HFFc6 (cell line): ENCODE results near the gene TMEM176B. TPM values are rescaled to one million over a fixed set of nuclear protein-coding genes. Genes with fewer than 3 reads are reported as not detected.

Experiments used
- DNase-seq: peaks from one replicate; pipeline ENCODE4 v3.0.0-alpha.2; 2018
- H3K27ac Mint-ChIP-seq: 2 replicates; pipeline ENCODE4 v1.8.0; 2020; ENCODE audit warnings: mild to moderate bottlenecking, mixed read lengths
- H3K27me3 Mint-ChIP-seq: 2 replicates; pipeline ENCODE4 v1.8.0; 2021; ENCODE audit warnings: mild to moderate bottlenecking, moderate library complexity, mixed read lengths; ENCODE audit not compliant: insufficient read depth
- H3K36me3 Mint-ChIP-seq: 2 replicates; pipeline ENCODE4 v1.8.0; 2021; ENCODE audit warnings: low read depth, mixed read lengths
- H3K4me1 Mint-ChIP-seq: 2 replicates; pipeline ENCODE4 v1.8.0; 2020; ENCODE audit warnings: low read depth, mixed read lengths
- H3K4me3 Mint-ChIP-seq: 2 replicates; pipeline ENCODE4 v1.8.0; 2020; ENCODE audit warnings: mild to moderate bottlenecking, moderate library complexity, mixed read lengths
- H3K9me3 Mint-ChIP-seq: 2 replicates; pipeline ENCODE4 v1.8.0; 2020; ENCODE audit warnings: mild to moderate bottlenecking, mixed read lengths
- CTCF ChIP-seq: fragments of 200-600 bp; sonication (generic); IDR thresholded peaks from 2 replicates; pipeline ENCODE4 v1.5.0; 2021; ENCODE audit warnings: antibody characterized with exemption, mild to moderate bottlenecking
- total RNA-seq, 6 experiments: library from RNA; stranded (reverse); fragmentation: NEBNext Ultra II Directional; extraction: Animal tissue kit (Norgen Biotek cat#: 25700); gene quantifications; 2 replicates in 1 of 6; 3 replicates in 5 of 6; pipeline ENCODE4 v1.2.3, GENCODE V29; 2021

TMEM176B gene
- total RNA-seq, 6 experiments from 2014 or later, result not detected

DNA sequence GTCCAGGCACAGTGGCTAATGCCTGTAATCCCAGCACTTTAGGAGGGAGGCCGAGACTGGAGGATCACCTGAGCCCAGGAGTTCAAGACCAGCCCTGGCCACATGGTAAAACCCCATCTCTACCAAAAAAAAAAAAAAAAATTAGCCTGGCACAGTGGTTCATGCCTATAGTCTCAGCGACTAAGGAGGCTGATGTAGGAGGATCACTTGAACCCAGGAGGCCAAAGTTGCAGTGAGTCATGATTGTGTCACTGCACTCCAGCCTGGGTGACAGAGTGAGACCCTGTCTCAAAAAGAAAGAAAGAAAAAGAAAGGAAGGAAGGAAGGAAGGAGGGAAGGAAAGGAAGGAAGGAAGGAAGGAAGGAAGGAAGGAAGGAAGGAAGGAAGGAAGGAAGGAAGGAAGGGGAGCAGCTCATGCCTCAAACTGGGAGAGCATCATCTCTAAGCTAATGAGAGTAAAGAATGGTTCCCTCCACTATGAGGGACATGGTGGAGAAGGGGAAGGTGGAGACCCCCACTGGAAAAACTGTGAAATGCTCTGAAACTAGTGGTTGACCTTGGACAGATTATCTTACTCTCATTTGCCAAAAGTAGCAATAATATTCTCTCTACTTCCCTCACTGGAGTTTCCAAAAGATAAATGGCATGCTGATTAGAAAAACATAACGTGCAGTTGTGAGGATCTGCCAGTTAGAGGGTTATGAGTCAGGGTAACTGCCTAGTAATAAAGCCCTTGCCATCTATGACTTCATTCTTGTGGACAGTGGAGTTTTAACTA, 46.1 kb downstream of the TMEM176B start:
- no peaks in the 10 kb centered on the region; the same call in 1 of the 2 replicates for H3K36me3 Mint-ChIP-seq
- H3K4me1 Mint-ChIP-seq, result no peaks in the 10 kb centered on the region
- no peak for TF ChIP-seq CTCF
- no peak overlapping the region for H3K4me3 Mint-ChIP-seq
- H3K9me3 Mint-ChIP-seq, result peaks cover 26% of the 10 kb centered on the region
- DNase-seq, result peak; percentile 2
- H3K27me3 Mint-ChIP-seq, result no peaks in the 10 kb centered on the region
- no peak overlapping the region for H3K27ac Mint-ChIP-seq

GRCh38 chr7:150753239-150753638, 46.9 kb downstream of the TMEM176B start:
- no peak for TF ChIP-seq CTCF
- DNase-seq, result no peak
- Mint-ChIP-seq H3K36me3 (no peaks in the 10 kb centered on the region; the same call in 1 of the 2 replicates), H3K4me1 (no peaks in the 10 kb centered on the region), H3K27me3 (no peaks in the 10 kb centered on the region; the same call in 1 of the 2 replicates), H3K9me3 (peaks cover 26% of the 10 kb centered on the region), H3K27ac (no peak overlapping the region), H3K4me3 (no peak overlapping the region)

DNA sequence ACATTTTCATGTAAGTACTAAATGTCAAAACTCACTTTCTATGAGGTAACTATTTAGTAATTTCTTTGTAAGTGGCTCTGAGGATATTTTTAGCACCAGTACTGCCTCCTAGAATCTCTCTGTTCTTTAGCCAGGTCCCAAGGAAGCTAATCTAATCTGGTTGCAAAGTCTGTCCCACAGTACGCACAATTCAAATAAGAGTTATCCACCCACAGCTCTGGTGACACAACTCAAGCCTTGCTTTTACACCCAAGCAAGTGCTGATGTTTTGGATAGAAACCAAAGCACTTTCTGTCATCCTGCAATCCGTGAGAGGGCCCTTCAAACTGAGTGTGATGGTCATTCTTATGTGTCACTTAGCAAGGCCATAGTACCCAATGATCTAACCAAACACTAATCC, 48.5 kb downstream of the TMEM176B start:
- Mint-ChIP-seq H3K4me3 (no peak overlapping the region), H3K4me1 (no peaks in the 10 kb centered on the region), H3K27me3 (no peaks in the 10 kb centered on the region; the same call in 1 of the 2 replicates), H3K9me3 (peaks cover 34% of the 10 kb centered on the region), H3K27ac (no peak overlapping the region), H3K36me3 (no peaks in the 10 kb centered on the region; the same call in 1 of the 2 replicates)
- TF ChIP-seq CTCF, result no peak
- DNase-seq, result no peak

DNA sequence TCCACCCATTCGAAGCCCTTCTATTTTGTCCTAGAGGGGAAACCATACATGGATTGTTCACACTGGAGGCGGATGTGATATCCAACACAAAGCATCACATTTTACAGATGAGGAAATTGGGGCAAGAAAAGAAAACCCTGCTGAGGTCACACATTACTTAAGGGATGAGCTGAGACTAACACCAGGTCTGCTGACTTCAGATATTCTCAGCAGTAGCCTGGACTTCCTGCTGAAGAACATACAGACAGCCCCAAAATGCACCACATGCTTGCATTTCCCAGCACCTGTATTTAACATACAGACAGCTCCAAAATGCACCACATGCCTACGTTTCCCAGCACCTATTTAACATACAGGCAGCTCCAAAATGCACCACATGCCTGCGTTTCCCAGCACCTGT, 51.8 kb downstream of the TMEM176B start:
- H3K27me3 Mint-ChIP-seq, result no peaks in the 10 kb centered on the region; the same call in 1 of the 2 replicates
- H3K9me3 Mint-ChIP-seq, result peaks cover 37% of the 10 kb centered on the region
- no peak overlapping the region for H3K4me3 Mint-ChIP-seq
- no peak overlapping the region for H3K27ac Mint-ChIP-seq
- H3K36me3 Mint-ChIP-seq, result peaks cover 5% of the 10 kb centered on the region; the same call in 1 of the 2 replicates
- no peaks in the 10 kb centered on the region for H3K4me1 Mint-ChIP-seq
- DNase-seq, result no peak
- no peak for TF ChIP-seq CTCF

- no peaks in the 10 kb centered on the region for H3K4me1 Mint-ChIP-seq
- no peak overlapping the region for H3K4me3 Mint-ChIP-seq
- no peak for DNase-seq
- peaks cover 39% of the 10 kb centered on the region for H3K9me3 Mint-ChIP-seq
- no peak for TF ChIP-seq CTCF
- H3K27ac Mint-ChIP-seq, result no peak overlapping the region
- peaks cover 5% of the 10 kb centered on the region; the same call in 1 of the 2 replicates for H3K36me3 Mint-ChIP-seq
- H3K27me3 Mint-ChIP-seq, result no peaks in the 10 kb centered on the region; the same call in 1 of the 2 replicates
Observed at GRCh38 chr7:150746921-150747320, 53.2 kb downstream of the TMEM176B start.
